Mucosa of descending colon (tissue), 3 donors: ENCODE results near the gene NLRP9. TPM values are rescaled to one million over a fixed set of nuclear protein-coding genes. Genes with fewer than 3 reads are reported as not detected.
"Not testable (repeated sequence)": the region's sequence is repeated elsewhere in the genome, so short reads cannot be mapped to it uniquely, and the experiment has no call there.

Experiments
- ATAC-seq: fragments of 200-7000 bp; cut with Tn5 transposase; one replicate; pipeline ENCODE4 v1.9.1; 2020; ENCODE audit warnings: mild to moderate bottlenecking, moderate library complexity
- DNase-seq, 3 donors: peaks; one replicate each; pipeline ENCODE4 v3.0.0-alpha.2; 2020
- H3K36me3 ChIP-seq: fragments of 200-600 bp; one replicate; pipeline ENCODE4 v1.8.0; 2021; ENCODE audit warnings: low read depth, mild to moderate bottlenecking
- H3K4me1 ChIP-seq: fragments of 200-600 bp; one replicate; pipeline ENCODE4 v1.8.0; 2021; ENCODE audit warnings: low read depth, mild to moderate bottlenecking
- H3K4me3 ChIP-seq: fragments of 200-600 bp; one replicate; pipeline ENCODE4 v1.8.0; 2021; ENCODE audit warnings: mild to moderate bottlenecking
- H3K9me3 ChIP-seq: fragments of 200-600 bp; one replicate; pipeline ENCODE4 v1.8.0; 2021; ENCODE audit warnings: mild to moderate bottlenecking
- CTCF ChIP-seq: fragments of 200-600 bp; IDR thresholded peaks from one replicate; pipeline ENCODE4 v1.8.0; 2022; ENCODE audit warnings: antibody characterized with exemption, mild to moderate bottlenecking
- intact Hi-C, 2 donors: fragments of 100-400 bp; cut with DNase I in 1 of 2; cut with micrococcal nuclease in 1 of 2; formaldehyde crosslinking; loops; one replicate each; pipeline versions ENCODE4 v1.11.0 to v1.11.1; 2022; cut with DNase I, micrococcal nuclease
- total RNA-seq, 3 donors: library from RNA; stranded (reverse); fragmentation: NEBNext Ultra II Directional in 2 of 3; extraction: Animal tissue kit (Norgen Biotek cat#: 25700) in 2 of 3; gene quantifications; one replicate each; pipeline versions ENCODE4 v1.2.1 to v1.2.4, GENCODE V29; 2021 to 2023
- donor health status: DM: no; HTN: no; CAD: no; lungs with moderate emphysema.
- donor health status: DM: no; HTN: no; CAD: no.
- donor health status: DM: no; HTN: yes; CAD: no.

Gene NLRP9
- total RNA-seq, 3 donors from 2014 or later, result not detected

GRCh38 chr19:55753401-55753800 is 15.2 kb upstream of the NLRP9 start:
- ATAC-seq (peak; percentile 96), DNase-seq (peak in 2 of 3 donors; percentile 36 to 63)
- no peaks in the 10 kb centered on the region for H3K36me3 ChIP-seq
- no peaks in the 10 kb centered on the region for H3K4me1 ChIP-seq
- H3K9me3 ChIP-seq, result no peaks in the 10 kb centered on the region
- H3K4me3 ChIP-seq, result no peak overlapping the region
- intact Hi-C loops, result no loop called here
- no peak for TF ChIP-seq CTCF

GRCh38 chr19:55750715-55751114 is 12.5 kb upstream of the NLRP9 start:
- TF ChIP-seq CTCF, result no peak
- Histone ChIP-seq H3K9me3 (no peaks in the 10 kb centered on the region), H3K4me1 (no peaks in the 10 kb centered on the region), H3K4me3 (no peak overlapping the region), H3K36me3 (no peaks in the 10 kb centered on the region)
- no peak for DNase-seq
- ATAC-seq, result no peak
- intact Hi-C loops, result no loop called here

- H3K36me3 ChIP-seq, DNase-seq, H3K4me3 ChIP-seq, H3K4me1 ChIP-seq, H3K9me3 ChIP-seq, ATAC-seq, intact Hi-C loops: not testable (repeated sequence)
Observed at GRCh38 chr19:55730378-55730777, 7.8 kb downstream of the NLRP9 start.

- DNase-seq, result no peak
- intact Hi-C loops, result no loop called here
- Histone ChIP-seq H3K4me3 (no peak overlapping the region), H3K9me3 (peaks cover 10% of the 10 kb centered on the region), H3K4me1 (no peaks in the 10 kb centered on the region), H3K36me3 (no peaks in the 10 kb centered on the region)
- no peak for ATAC-seq
- TF ChIP-seq CTCF, result no peak
Observed at GRCh38 chr19:55723491-55723890, 14.7 kb downstream of the NLRP9 start.

- DNase-seq (no peak), ATAC-seq (no peak)
- intact Hi-C loops, result no loop called here
- H3K4me3 ChIP-seq, result no peak overlapping the region
- H3K36me3 ChIP-seq, result no peaks in the 10 kb centered on the region
- no peak for TF ChIP-seq CTCF
- H3K4me1 ChIP-seq, result no peaks in the 10 kb centered on the region
- peaks cover 10% of the 10 kb centered on the region for H3K9me3 ChIP-seq
Observed at GRCh38 chr19:55720801-55721200, 17.4 kb downstream of the NLRP9 start.

- DNase-seq, result no peak
- TF ChIP-seq CTCF, result no peak
Observed at GRCh38 chr19:55720214-55720746, 17.9 kb downstream of the NLRP9 start.

GRCh38 chr19:55717879-55718711 is 20.1 kb downstream of the NLRP9 start:
- intact Hi-C loops, H3K36me3 ChIP-seq, ATAC-seq, H3K4me1 ChIP-seq, H3K4me3 ChIP-seq, DNase-seq: not testable (repeated sequence)
- peaks cover 10% of the 10 kb centered on the region for H3K9me3 ChIP-seq

More at GRCh38 chr19:55720214-55720746, 17.9 kb downstream of the NLRP9 start:
- no peaks in the 10 kb centered on the region for H3K36me3 ChIP-seq
- H3K4me1 ChIP-seq, result no peaks in the 10 kb centered on the region
- peaks cover 10% of the 10 kb centered on the region for H3K9me3 ChIP-seq
- H3K4me3 ChIP-seq, result no peak overlapping the region
- no peak for ATAC-seq
- intact Hi-C loops, result no loop called here
